Type B pancreatic cell (in vitro differentiated cells): ENCODE data around the gene CCDC97. TPM values are rescaled to one million over a fixed set of nuclear protein-coding genes. Genes with fewer than 3 reads are reported as not detected.

Source experiments
- DNase-seq: peaks from one replicate; pipeline ENCODE4 v3.0.0; 2021; ENCODE audit warnings: mixed read lengths; ENCODE audit not compliant: unreplicated experiment; ENCODE audit errors: extremely low spot score
- H3K27ac Mint-ChIP-seq: 2 replicates; pipeline ENCODE4 v1.8.0; 2021; ENCODE audit warnings: mild to moderate bottlenecking, mixed read lengths
- H3K27me3 Mint-ChIP-seq: 2 replicates; pipeline ENCODE4 v1.8.0; 2021; ENCODE audit warnings: mixed read lengths
- H3K36me3 Mint-ChIP-seq: 2 replicates; pipeline ENCODE4 v1.8.0; 2021; ENCODE audit warnings: mixed read lengths
- H3K4me1 Mint-ChIP-seq: one replicate; pipeline ENCODE4 v1.8.0; 2021; ENCODE audit warnings: mixed read lengths; ENCODE audit not compliant: unreplicated experiment
- H3K4me3 Mint-ChIP-seq: 2 replicates; pipeline ENCODE4 v1.8.0; 2021; ENCODE audit warnings: mild to moderate bottlenecking, mixed read lengths
- H3K9me3 Mint-ChIP-seq: 2 replicates; pipeline ENCODE4 v1.8.0; 2021; ENCODE audit warnings: mixed read lengths
- total RNA-seq: library from RNA; stranded (reverse); gene quantifications from 2 replicates; pipeline ENCODE4 v1.2.1, GENCODE V29; 2021; ENCODE audit warnings: low replicate concordance
- TF ChIP-seq, protein P1 (sequence below): fragments of 200-600 bp; sonication (generic); conservative IDR thresholded peaks from 2 replicates; pipeline ENCODE4 v1.5.0; 2021; ENCODE audit warnings: antibody characterized with exemption, mild to moderate bottlenecking

The CCDC97 gene
- total RNA-seq, 1 donor from 2014 or later, result 42.6 TPM

- no peak for DNase-seq
- Mint-ChIP-seq H3K4me1 (peaks cover 39% of the 10 kb centered on the region), H3K9me3 (no peaks in the 10 kb centered on the region), H3K36me3 (no peaks in the 10 kb centered on the region), H3K4me3 (no peak overlapping the region), H3K27ac (peak overlapping the region; percentile 50), H3K27me3 (peaks cover 38% of the 10 kb centered on the region)
- TF ChIP-seq, protein P1, sequence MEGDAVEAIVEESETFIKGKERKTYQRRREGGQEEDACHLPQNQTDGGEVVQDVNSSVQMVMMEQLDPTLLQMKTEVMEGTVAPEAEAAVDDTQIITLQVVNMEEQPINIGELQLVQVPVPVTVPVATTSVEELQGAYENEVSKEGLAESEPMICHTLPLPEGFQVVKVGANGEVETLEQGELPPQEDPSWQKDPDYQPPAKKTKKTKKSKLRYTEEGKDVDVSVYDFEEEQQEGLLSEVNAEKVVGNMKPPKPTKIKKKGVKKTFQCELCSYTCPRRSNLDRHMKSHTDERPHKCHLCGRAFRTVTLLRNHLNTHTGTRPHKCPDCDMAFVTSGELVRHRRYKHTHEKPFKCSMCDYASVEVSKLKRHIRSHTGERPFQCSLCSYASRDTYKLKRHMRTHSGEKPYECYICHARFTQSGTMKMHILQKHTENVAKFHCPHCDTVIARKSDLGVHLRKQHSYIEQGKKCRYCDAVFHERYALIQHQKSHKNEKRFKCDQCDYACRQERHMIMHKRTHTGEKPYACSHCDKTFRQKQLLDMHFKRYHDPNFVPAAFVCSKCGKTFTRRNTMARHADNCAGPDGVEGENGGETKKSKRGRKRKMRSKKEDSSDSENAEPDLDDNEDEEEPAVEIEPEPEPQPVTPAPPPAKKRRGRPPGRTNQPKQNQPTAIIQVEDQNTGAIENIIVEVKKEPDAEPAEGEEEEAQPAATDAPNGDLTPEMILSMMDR, result no peak
Observed at GRCh38 chr19:41328842-41329225, 18.9 kb downstream of the CCDC97 start.

DNA sequence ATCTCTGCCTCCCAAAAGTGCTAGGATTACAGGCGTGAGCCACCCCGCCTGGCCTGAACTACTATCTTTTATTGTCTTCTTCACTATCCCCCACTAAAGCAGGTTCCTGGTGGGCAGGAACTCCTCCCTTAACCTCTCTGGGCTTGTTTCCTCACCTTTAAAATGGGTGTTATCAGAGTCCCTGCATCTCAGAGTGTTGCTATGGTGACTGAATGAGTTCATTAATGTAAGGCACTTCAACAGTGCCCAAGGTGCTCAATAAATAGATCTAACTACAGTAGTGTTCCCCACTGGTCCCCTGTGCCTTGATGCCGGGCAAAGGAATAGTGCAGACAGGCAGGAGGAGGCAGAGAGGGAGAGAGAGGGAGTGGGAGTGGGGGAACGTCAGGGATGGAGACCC lies 20.5 kb downstream of the CCDC97 start:
- H3K27ac Mint-ChIP-seq, result no peak overlapping the region
- H3K4me1 Mint-ChIP-seq, result peaks cover 24% of the 10 kb centered on the region
- TF ChIP-seq, protein P1, result no peak
- no peaks in the 10 kb centered on the region for H3K36me3 Mint-ChIP-seq
- DNase-seq, result no peak
- H3K27me3 Mint-ChIP-seq, result peaks cover 27% of the 10 kb centered on the region
- no peaks in the 10 kb centered on the region for H3K9me3 Mint-ChIP-seq
- H3K4me3 Mint-ChIP-seq, result no peak overlapping the region

DNA sequence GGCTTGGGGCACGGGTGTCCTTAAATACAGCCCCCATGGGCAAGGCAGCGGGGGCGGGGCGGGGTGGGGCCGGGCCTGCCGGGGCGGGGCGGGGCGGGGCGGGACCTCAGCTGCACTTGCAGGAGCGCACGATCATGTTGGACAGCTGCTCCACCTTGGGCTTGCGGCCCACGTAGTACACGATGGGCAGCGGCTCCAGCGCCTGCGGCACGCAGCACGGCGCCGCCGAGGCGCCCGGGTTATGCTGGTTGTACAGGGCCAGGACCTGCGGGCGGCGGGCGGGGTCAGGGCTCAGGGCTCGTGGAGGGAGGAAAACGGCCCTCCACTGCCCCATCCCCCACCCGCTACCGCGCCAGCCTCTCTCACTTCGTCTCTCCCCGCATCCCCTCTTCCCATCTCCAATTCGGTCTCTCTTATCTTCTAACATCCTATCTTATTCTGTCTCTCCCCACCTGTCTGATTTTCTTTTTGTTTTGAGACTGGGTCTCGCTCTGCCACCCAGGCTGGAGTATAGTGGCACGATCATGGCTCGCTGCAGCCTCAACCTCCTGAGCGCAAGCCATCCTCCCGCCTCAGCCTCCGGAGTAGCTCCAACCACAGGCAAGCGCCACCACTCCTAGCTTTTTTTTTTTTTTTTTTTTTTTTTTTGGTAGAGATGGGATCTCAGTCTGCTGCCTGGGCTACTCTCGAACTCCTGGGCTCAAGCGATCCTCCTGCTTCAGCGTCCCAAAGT lies 21.1 kb downstream of the CCDC97 start:
- Mint-ChIP-seq H3K36me3 (no peaks in the 10 kb centered on the region), H3K27ac (peak overlapping the region; percentile 1), H3K4me3 (no peak overlapping the region), H3K4me1 (peaks cover 21% of the 10 kb centered on the region), H3K27me3 (peaks cover 26% of the 10 kb centered on the region), H3K9me3 (no peaks in the 10 kb centered on the region)
- DNase-seq, result no peak
- TF ChIP-seq, protein P1, result no peak

- Mint-ChIP-seq H3K27me3 (peaks cover 17% of the 10 kb centered on the region), H3K4me1 (peaks cover 14% of the 10 kb centered on the region), H3K9me3 (no peaks in the 10 kb centered on the region), H3K27ac (no peak overlapping the region), H3K36me3 (no peaks in the 10 kb centered on the region), H3K4me3 (no peak overlapping the region)
- no peak for DNase-seq
- TF ChIP-seq, protein P1, result no peak
Observed at GRCh38 chr19:41332000-41332399, 22.0 kb downstream of the CCDC97 start.

- no peak for DNase-seq
- H3K27ac Mint-ChIP-seq, result no peak overlapping the region
- peaks cover 15% of the 10 kb centered on the region for H3K27me3 Mint-ChIP-seq
- no peaks in the 10 kb centered on the region for H3K9me3 Mint-ChIP-seq
- no peak overlapping the region for H3K4me3 Mint-ChIP-seq
- TF ChIP-seq, protein P1, result no peak
- H3K4me1 Mint-ChIP-seq, result peaks cover 12% of the 10 kb centered on the region
- no peaks in the 10 kb centered on the region for H3K36me3 Mint-ChIP-seq
Observed at GRCh38 chr19:41332468-41332867, 22.5 kb downstream of the CCDC97 start.

DNA sequence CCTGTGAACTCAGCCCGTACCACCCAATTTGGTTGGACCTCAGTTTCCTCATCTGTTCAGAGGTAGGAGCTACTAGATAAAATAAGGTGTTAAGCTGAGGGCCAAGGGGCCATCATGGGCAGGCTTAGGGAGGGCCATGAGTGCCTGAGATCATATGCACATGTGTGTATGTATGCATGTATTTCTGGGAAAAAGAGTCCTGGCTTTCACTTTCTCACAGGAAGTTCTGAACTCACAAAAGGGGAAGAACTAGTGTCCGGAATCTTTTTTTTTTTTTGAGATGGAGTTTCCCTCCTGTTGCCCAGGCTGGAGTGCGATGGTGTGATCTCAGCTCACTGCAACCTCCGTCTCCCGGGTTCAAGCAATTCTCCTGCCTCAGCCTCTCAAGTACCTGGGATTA lies 24.8 kb downstream of the CCDC97 start:
- no peak overlapping the region for H3K4me3 Mint-ChIP-seq
- DNase-seq, result no peak
- H3K9me3 Mint-ChIP-seq, result no peaks in the 10 kb centered on the region
- no peaks in the 10 kb centered on the region for H3K36me3 Mint-ChIP-seq
- TF ChIP-seq, protein P1, result no peak
- no peak overlapping the region for H3K27ac Mint-ChIP-seq
- peaks cover 7% of the 10 kb centered on the region for H3K27me3 Mint-ChIP-seq
- H3K4me1 Mint-ChIP-seq, result no peaks in the 10 kb centered on the region
